HEK293 (cell line): ENCODE results near the gene TOMM6.

Source experiments
- GLIS2 ChIP-seq: fragments of 450-650 bp; formaldehyde crosslinking; IDR thresholded peaks from 2 replicates; pipeline ENCODE4 v1.5.1; 2016; ENCODE audit warnings: missing biosample characterization, missing genetic modification characterization
- IKZF3 ChIP-seq: fragments of 450-650 bp; IDR thresholded peaks from 2 replicates; pipeline ENCODE4 v1.5.0; 2018; ENCODE audit warnings: missing biosample characterization, mild to moderate bottlenecking, missing genetic modification characterization, moderate library complexity
- KLF9 ChIP-seq: fragments of 450-650 bp; formaldehyde crosslinking; IDR thresholded peaks from 2 replicates; pipeline ENCODE4 v1.5.1; 2016; ENCODE audit warnings: missing biosample characterization, missing genetic modification characterization, low read depth
- PRDM10 ChIP-seq: fragments of 450-650 bp; formaldehyde crosslinking; IDR thresholded peaks from 2 replicates; pipeline ENCODE4 v1.5.1; 2016; ENCODE audit warnings: missing biosample characterization, missing genetic modification characterization
- PRDM4 ChIP-seq: fragments of 450-650 bp; formaldehyde crosslinking; IDR thresholded peaks from 2 replicates; pipeline ENCODE4 v1.5.1; 2017; ENCODE audit warnings: missing biosample characterization, missing genetic modification characterization
- SALL2 ChIP-seq: fragments of 450-650 bp; formaldehyde crosslinking; IDR thresholded peaks from 2 replicates; pipeline ENCODE4 v1.5.0; 2017; ENCODE audit warnings: missing biosample characterization, mild to moderate bottlenecking, missing genetic modification characterization, borderline replicate concordance
- TRIM28 ChIP-seq: IDR thresholded peaks from 2 replicates; pipeline ENCODE4 v1.6.1; 2011; ENCODE audit warnings: low read length, control low read depth, borderline replicate concordance
- ZBTB17 ChIP-seq: fragments of 450-650 bp; formaldehyde crosslinking; IDR thresholded peaks from 2 replicates; pipeline ENCODE4 v1.5.1; 2016; ENCODE audit warnings: missing biosample characterization, missing genetic modification characterization
- ZBTB8A ChIP-seq: fragments of 450-650 bp; formaldehyde crosslinking; IDR thresholded peaks from 2 replicates; pipeline ENCODE4 v1.5.1; 2016; ENCODE audit warnings: missing biosample characterization, missing genetic modification characterization
- ZFP41 ChIP-seq: fragments of 450-650 bp; formaldehyde crosslinking; IDR thresholded peaks from 2 replicates; pipeline ENCODE4 v1.5.1; 2016; ENCODE audit warnings: missing biosample characterization, missing genetic modification characterization, borderline replicate concordance
- ZNF140 ChIP-seq: fragments of 450-650 bp; formaldehyde crosslinking; IDR thresholded peaks from 2 replicates; pipeline ENCODE4 v1.5.1; 2016; ENCODE audit warnings: missing biosample characterization, missing genetic modification characterization
- ZNF2 ChIP-seq: fragments of 450-650 bp; formaldehyde crosslinking; IDR thresholded peaks from 2 replicates; pipeline ENCODE4 v1.5.1; 2016; ENCODE audit warnings: missing biosample characterization, missing genetic modification characterization
- ZNF335 ChIP-seq: fragments of 450-650 bp; formaldehyde crosslinking; conservative IDR thresholded peaks from 2 replicates; pipeline ENCODE4 v1.5.1; 2016; ENCODE audit warnings: missing biosample characterization, missing genetic modification characterization
- ZNF341 ChIP-seq: fragments of 450-650 bp; formaldehyde crosslinking; IDR thresholded peaks from 2 replicates; pipeline ENCODE4; 2016; ENCODE audit warnings: low read depth, missing biosample characterization, missing genetic modification characterization
- ZNF391 ChIP-seq: fragments of 450-650 bp; formaldehyde crosslinking; IDR thresholded peaks from 2 replicates; pipeline ENCODE4 v1.5.1; 2016; ENCODE audit warnings: low read depth, missing biosample characterization, missing genetic modification characterization, borderline replicate concordance
- ZNF394 ChIP-seq: fragments of 450-650 bp; formaldehyde crosslinking; IDR thresholded peaks from 2 replicates; pipeline ENCODE4 v1.5.1; 2016; ENCODE audit warnings: missing biosample characterization, missing genetic modification characterization, mild to moderate bottlenecking, moderate library complexity, borderline replicate concordance
- TF ChIP-seq, protein P1 (sequence below): fragments of 450-650 bp; formaldehyde crosslinking; IDR thresholded peaks from 2 replicates; pipeline ENCODE4 v1.5.1; 2016; ENCODE audit warnings: missing biosample characterization, missing genetic modification characterization
- TF ChIP-seq, protein P2 (sequence below): fragments of 450-650 bp; formaldehyde crosslinking; IDR thresholded peaks from 2 replicates; pipeline ENCODE4 v1.5.1; 2016; ENCODE audit warnings: missing biosample characterization, missing genetic modification characterization
- TF ChIP-seq, protein P3 (sequence below): fragments of 450-650 bp; formaldehyde crosslinking; IDR thresholded peaks from 2 replicates; pipeline ENCODE4 v1.5.1; 2016; ENCODE audit warnings: missing biosample characterization, missing genetic modification characterization

TOMM6 gene

GRCh38 chr6:41779788-41780550, 7.5 kb upstream of the TOMM6 start, which contains the start of gene FRS3 (continued):
- TF ChIP-seq PRDM10 (tag by site-specific recombination) (peak; percentile 81; the same call in 1 of the 2 replicates), TRIM28 (no peak), SALL2 (tag by site-specific recombination) (no peak), PRDM4 (tag by site-specific recombination) (0 out of 2 replicates have a peak, but pooled peaks have one; percentile 25), IKZF3 (tag by site-specific recombination) (no peak), ZBTB17 (tag by site-specific recombination) (0 out of 2 replicates have a peak, but pooled peaks have one; percentile 51), ZNF140 (no peak), ZNF394 (tag by site-specific recombination) (0 out of 2 replicates have a peak, but pooled peaks have one; percentile 16), ZBTB8A (tag by site-specific recombination) (peak; percentile 75), GLIS2 (peak; percentile 81), ZFP41 (tag by site-specific recombination) (no peak), ZNF2 (tag by site-specific recombination) (peak; percentile 39; the same call in 1 of the 2 replicates), ZNF341 (tag by site-specific recombination) (peak; percentile 10; the same call in 1 of the 2 replicates), ZNF391 (tag by site-specific recombination) (peak; percentile 63), KLF9 (peak; percentile 96), ZNF335 (tag by site-specific recombination) (peak; percentile 88)
- TF ChIP-seq, protein P1, sequence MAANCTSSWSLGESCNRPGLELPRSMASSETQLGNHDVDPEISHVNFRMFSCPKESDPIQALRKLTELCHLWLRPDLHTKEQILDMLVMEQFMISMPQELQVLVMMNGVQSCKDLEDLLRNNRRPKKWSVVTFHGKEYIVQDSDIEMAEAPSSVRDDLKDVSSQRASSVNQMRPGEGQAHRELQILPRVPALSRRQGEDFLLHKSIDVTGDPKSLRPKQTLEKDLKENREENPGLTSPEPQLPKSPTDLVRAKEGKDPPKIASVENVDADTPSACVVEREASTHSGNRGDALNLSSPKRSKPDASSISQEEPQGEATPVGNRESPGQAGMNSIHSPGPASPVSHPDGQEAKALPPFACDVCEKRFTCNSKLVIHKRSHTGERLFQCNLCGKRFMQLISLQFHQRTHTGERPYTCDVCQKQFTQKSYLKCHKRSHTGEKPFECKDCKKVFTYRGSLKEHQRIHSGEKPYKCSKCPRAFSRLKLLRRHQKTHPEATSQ (tag by site-specific recombination), result 0 out of 2 replicates have a peak, but pooled peaks have one; percentile 52
- TF ChIP-seq, protein P2, sequence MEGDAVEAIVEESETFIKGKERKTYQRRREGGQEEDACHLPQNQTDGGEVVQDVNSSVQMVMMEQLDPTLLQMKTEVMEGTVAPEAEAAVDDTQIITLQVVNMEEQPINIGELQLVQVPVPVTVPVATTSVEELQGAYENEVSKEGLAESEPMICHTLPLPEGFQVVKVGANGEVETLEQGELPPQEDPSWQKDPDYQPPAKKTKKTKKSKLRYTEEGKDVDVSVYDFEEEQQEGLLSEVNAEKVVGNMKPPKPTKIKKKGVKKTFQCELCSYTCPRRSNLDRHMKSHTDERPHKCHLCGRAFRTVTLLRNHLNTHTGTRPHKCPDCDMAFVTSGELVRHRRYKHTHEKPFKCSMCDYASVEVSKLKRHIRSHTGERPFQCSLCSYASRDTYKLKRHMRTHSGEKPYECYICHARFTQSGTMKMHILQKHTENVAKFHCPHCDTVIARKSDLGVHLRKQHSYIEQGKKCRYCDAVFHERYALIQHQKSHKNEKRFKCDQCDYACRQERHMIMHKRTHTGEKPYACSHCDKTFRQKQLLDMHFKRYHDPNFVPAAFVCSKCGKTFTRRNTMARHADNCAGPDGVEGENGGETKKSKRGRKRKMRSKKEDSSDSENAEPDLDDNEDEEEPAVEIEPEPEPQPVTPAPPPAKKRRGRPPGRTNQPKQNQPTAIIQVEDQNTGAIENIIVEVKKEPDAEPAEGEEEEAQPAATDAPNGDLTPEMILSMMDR (tag by site-specific recombination), result peak; percentile 98
- TF ChIP-seq, protein P3, sequence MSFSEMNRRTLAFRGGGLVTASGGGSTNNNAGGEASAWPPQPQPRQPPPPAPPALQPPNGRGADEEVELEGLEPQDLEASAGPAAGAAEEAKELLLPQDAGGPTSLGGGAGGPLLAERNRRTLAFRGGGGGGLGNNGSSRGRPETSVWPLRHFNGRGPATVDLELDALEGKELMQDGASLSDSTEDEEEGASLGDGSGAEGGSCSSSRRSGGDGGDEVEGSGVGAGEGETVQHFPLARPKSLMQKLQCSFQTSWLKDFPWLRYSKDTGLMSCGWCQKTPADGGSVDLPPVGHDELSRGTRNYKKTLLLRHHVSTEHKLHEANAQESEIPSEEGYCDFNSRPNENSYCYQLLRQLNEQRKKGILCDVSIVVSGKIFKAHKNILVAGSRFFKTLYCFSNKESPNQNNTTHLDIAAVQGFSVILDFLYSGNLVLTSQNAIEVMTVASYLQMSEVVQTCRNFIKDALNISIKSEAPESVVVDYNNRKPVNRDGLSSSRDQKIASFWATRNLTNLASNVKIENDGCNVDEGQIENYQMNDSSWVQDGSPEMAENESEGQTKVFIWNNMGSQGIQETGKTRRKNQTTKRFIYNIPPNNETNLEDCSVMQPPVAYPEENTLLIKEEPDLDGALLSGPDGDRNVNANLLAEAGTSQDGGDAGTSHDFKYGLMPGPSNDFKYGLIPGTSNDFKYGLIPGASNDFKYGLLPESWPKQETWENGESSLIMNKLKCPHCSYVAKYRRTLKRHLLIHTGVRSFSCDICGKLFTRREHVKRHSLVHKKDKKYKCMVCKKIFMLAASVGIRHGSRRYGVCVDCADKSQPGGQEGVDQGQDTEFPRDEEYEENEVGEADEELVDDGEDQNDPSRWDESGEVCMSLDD (tag by site-specific recombination), result peak; percentile 92
- TF ChIP-seq, all 188 proteins: peak for 58
